Osteocyte (in vitro differentiated cells): ENCODE results near the gene ZNF280C. TPM values are rescaled to one million over a fixed set of nuclear protein-coding genes. Genes with fewer than 3 reads are reported as not detected.
"Not testable (repeated sequence)": the region's sequence is repeated elsewhere in the genome, so short reads cannot be mapped to it uniquely, and the experiment has no call there.

Source experiments
- DNase-seq: peaks from one replicate; pipeline ENCODE4 v3.0.0; 2021; ENCODE audit warnings: mixed read lengths; ENCODE audit not compliant: unreplicated experiment; ENCODE audit errors: extremely low spot score
- H3K27ac Mint-ChIP-seq: one replicate; pipeline ENCODE4 v1.8.0; 2021; ENCODE audit warnings: mild to moderate bottlenecking, mixed read lengths; ENCODE audit not compliant: unreplicated experiment
- H3K27me3 Mint-ChIP-seq: one replicate; pipeline ENCODE4 v1.8.0; 2021; ENCODE audit warnings: mixed read lengths; ENCODE audit not compliant: unreplicated experiment
- H3K36me3 Mint-ChIP-seq: one replicate; pipeline ENCODE4 v1.8.0; 2021; ENCODE audit warnings: mixed read lengths; ENCODE audit not compliant: unreplicated experiment
- H3K4me1 Mint-ChIP-seq: one replicate; pipeline ENCODE4 v1.8.0; 2021; ENCODE audit warnings: mixed read lengths; ENCODE audit not compliant: unreplicated experiment
- H3K4me3 Mint-ChIP-seq: one replicate; pipeline ENCODE4 v1.8.0; 2021; ENCODE audit warnings: mild to moderate bottlenecking, moderate library complexity, mixed read lengths; ENCODE audit not compliant: unreplicated experiment
- H3K9me3 Mint-ChIP-seq: one replicate; pipeline ENCODE4 v1.8.0; 2021; ENCODE audit warnings: mixed read lengths; ENCODE audit not compliant: unreplicated experiment
- CTCF ChIP-seq: fragments of 200-600 bp; sonication (generic); IDR thresholded peaks from 2 replicates; pipeline ENCODE4 v1.5.0; 2021; ENCODE audit warnings: antibody characterized with exemption, mild to moderate bottlenecking, moderate library complexity
- total RNA-seq: library from RNA; stranded (reverse); gene quantifications from 2 replicates; pipeline ENCODE4 v1.2.1, GENCODE V29; 2021

Gene ZNF280C
- total RNA-seq, 1 donor from 2014 or later: 6.3 TPM

- H3K9me3 Mint-ChIP-seq: peaks cover 9% of the 10 kb centered on the region
- H3K4me3 Mint-ChIP-seq: no peak overlapping the region
- no peak for TF ChIP-seq CTCF
- DNase-seq: no peak
- peaks cover 1% of the 10 kb centered on the region for H3K4me1 Mint-ChIP-seq
- no peaks in the 10 kb centered on the region for H3K27me3 Mint-ChIP-seq
- no peak overlapping the region for H3K27ac Mint-ChIP-seq
- H3K36me3 Mint-ChIP-seq: no peaks in the 10 kb centered on the region
Observed at GRCh38 chrX:130287071-130287770, 18.5 kb upstream of the ZNF280C start.

GRCh38 chrX:130285710-130286109, 17.0 kb upstream of the ZNF280C start:
- peaks cover 6% of the 10 kb centered on the region for H3K9me3 Mint-ChIP-seq
- H3K4me3 Mint-ChIP-seq: no peak overlapping the region
- no peak for TF ChIP-seq CTCF
- no peak overlapping the region for H3K27ac Mint-ChIP-seq
- H3K4me1 Mint-ChIP-seq: peaks cover 1% of the 10 kb centered on the region
- no peak for DNase-seq
- no peaks in the 10 kb centered on the region for H3K27me3 Mint-ChIP-seq
- no peaks in the 10 kb centered on the region for H3K36me3 Mint-ChIP-seq

- Mint-ChIP-seq H3K4me3 (no peak overlapping the region), H3K27ac (no peak overlapping the region), H3K4me1 (peaks cover 1% of the 10 kb centered on the region), H3K36me3 (no peaks in the 10 kb centered on the region), H3K27me3 (no peaks in the 10 kb centered on the region), H3K9me3 (peaks cover 3% of the 10 kb centered on the region)
- DNase-seq: no peak
- TF ChIP-seq CTCF: no peak
Observed at GRCh38 chrX:130285069-130285620, 16.4 kb upstream of the ZNF280C start.

- Mint-ChIP-seq H3K36me3 (no peaks in the 10 kb centered on the region), H3K4me3 (no peak overlapping the region), H3K27me3 (no peaks in the 10 kb centered on the region), H3K4me1 (peaks cover 1% of the 10 kb centered on the region), H3K9me3 (peaks cover 3% of the 10 kb centered on the region), H3K27ac (no peak overlapping the region)
- no peak for TF ChIP-seq CTCF
- no peak for DNase-seq
Observed at GRCh38 chrX:130282151-130282550, 13.5 kb upstream of the ZNF280C start.

DNA sequence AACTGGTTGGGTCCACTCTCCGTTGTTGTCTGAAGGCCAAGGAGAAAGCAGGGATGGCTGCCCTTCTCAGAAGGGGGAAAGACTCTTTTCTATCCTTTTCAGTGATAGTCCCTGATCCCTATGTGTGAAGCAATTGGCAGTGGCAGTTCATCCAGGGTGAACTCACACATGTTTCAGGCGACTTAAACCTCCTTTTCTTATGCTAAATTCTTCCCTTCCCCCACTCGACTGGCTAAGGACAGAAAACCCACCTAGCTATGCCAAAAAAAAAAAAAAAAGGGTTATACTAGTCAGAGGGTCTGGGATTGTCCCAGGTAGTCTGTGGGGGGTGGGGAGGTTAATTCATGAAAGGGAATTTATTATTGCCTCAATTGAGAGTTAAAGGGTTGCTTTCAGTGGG, 12.2 kb upstream of the ZNF280C start:
- TF ChIP-seq CTCF: no peak
- Mint-ChIP-seq H3K27me3 (no peaks in the 10 kb centered on the region), H3K4me1 (peaks cover 1% of the 10 kb centered on the region), H3K4me3 (no peak overlapping the region), H3K36me3 (no peaks in the 10 kb centered on the region), H3K9me3 (peaks cover 3% of the 10 kb centered on the region), H3K27ac (no peak overlapping the region)
- DNase-seq: no peak

DNA sequence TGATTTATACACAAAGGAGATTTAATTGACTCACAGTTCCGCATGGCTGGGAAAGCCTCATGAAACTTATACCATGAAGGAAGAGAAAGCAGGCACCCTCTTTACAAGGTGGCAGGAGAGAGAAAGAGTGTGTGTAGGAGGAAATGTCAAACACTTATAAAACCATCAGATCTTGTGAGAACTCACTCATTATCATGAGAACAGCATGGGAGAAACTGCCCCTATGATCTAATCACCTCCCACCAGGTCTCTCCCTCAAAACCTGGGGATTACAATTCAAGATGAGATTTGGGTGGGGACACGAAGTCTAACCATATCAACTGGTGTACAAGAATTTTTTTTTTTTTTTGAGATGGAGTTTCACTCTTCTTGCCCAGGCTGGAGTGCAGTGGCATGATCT, 3.6 kb upstream of the ZNF280C start:
- not testable (repeated sequence) for H3K36me3 Mint-ChIP-seq, H3K4me3 Mint-ChIP-seq

GRCh38 chrX:130269391-130269790, 692 bp upstream of the ZNF280C start:
- H3K4me1 Mint-ChIP-seq: peaks cover 11% of the 10 kb centered on the region

More for the DNA sequence above, 3.6 kb upstream of the ZNF280C start:
- H3K27me3 Mint-ChIP-seq, H3K27ac Mint-ChIP-seq, H3K4me1 Mint-ChIP-seq, DNase-seq, H3K9me3 Mint-ChIP-seq: not testable (repeated sequence)

More at GRCh38 chrX:130269391-130269790, 692 bp upstream of the ZNF280C start:
- not testable (repeated sequence) for H3K27ac Mint-ChIP-seq, H3K27me3 Mint-ChIP-seq, DNase-seq, H3K4me3 Mint-ChIP-seq, H3K36me3 Mint-ChIP-seq, H3K9me3 Mint-ChIP-seq
